Measurements from ENCODE around the gene TRAK2.
"Not testable (repeated sequence)": the region's sequence is repeated elsewhere in the genome, so short reads cannot be mapped to it uniquely, and the experiment has no call there.

DNA sequence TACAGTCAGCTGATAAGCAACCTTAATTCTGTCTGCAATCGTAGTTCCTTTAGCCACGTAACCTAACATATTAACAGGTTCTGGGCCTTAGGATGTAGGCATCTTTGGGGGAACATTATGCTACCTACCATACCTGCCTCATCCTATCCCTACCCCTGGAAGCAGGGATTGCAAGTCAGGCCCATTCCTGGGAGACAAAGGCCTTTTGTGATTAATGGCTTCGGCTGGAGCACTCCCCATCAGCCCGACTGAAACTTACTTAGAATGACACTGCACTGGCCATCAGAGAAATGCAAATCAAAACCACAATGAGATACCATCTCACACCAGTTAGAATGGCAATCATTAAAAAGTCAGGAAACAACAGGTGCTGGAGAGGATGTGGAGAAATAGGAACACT, 32.5 kb upstream of the TRAK2 start:
- TF ChIP-seq POLR2A (IDR thresholded peaks at IDR 0.05), result not testable (repeated sequence)
- TF ChIP-seq, protein P1, sequence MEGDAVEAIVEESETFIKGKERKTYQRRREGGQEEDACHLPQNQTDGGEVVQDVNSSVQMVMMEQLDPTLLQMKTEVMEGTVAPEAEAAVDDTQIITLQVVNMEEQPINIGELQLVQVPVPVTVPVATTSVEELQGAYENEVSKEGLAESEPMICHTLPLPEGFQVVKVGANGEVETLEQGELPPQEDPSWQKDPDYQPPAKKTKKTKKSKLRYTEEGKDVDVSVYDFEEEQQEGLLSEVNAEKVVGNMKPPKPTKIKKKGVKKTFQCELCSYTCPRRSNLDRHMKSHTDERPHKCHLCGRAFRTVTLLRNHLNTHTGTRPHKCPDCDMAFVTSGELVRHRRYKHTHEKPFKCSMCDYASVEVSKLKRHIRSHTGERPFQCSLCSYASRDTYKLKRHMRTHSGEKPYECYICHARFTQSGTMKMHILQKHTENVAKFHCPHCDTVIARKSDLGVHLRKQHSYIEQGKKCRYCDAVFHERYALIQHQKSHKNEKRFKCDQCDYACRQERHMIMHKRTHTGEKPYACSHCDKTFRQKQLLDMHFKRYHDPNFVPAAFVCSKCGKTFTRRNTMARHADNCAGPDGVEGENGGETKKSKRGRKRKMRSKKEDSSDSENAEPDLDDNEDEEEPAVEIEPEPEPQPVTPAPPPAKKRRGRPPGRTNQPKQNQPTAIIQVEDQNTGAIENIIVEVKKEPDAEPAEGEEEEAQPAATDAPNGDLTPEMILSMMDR (IDR thresholded peaks at IDR 0.05), result not testable (repeated sequence)

Data from heart left ventricle (tissue), 13 donors.